ENCODE data around the gene ADRA2B. TPM values are rescaled to one million over a fixed set of nuclear protein-coding genes. Genes with fewer than 3 reads are reported as not detected.

Gene ADRA2B
- total RNA-seq, 1 donor from 2014 or later = 2.9 TPM

- Histone ChIP-seq H3K27ac (replicated peaks) (peak overlapping the region; percentile 27), H3K9me3 (replicated peaks) (no peaks in the 10 kb centered on the region), H3K36me3 (no peaks in the 10 kb centered on the region), H3K4me3 (no peak overlapping the region), H3K4me1 (peaks cover 46% of the 10 kb centered on the region), H3K27me3 (ENCODE audit: low read depth) (peaks cover 18% of the 10 kb centered on the region)
- no peak for TF ChIP-seq CTCF (IDR thresholded peaks at IDR 0.05; ENCODE audit: borderline replicate concordance)
- intact Hi-C loops (cut with micrococcal nuclease) = no loop called here
- DNase-seq = no peak
These were observed 31.3 kb upstream of the ADRA2B start for GRCh38 chr2:96147593-96148201.

- no peak for DNase-seq
- Histone ChIP-seq H3K4me3 (no peak overlapping the region), H3K4me1 (peaks cover 46% of the 10 kb centered on the region), H3K27me3 (ENCODE audit: low read depth) (peaks cover 20% of the 10 kb centered on the region), H3K36me3 (no peaks in the 10 kb centered on the region), H3K9me3 (replicated peaks) (no peaks in the 10 kb centered on the region), H3K27ac (replicated peaks) (peak overlapping the region; percentile 43)
- no peak for TF ChIP-seq CTCF (IDR thresholded peaks at IDR 0.05; ENCODE audit: borderline replicate concordance)
- intact Hi-C loops (cut with micrococcal nuclease) = no loop called here
These were observed 30.7 kb upstream of the ADRA2B start for GRCh38 chr2:96146881-96147592.

- H3K27ac ChIP-seq (replicated peaks) = peak overlapping the region; percentile 43
- H3K27me3 ChIP-seq (ENCODE audit: low read depth) = peaks cover 20% of the 10 kb centered on the region
- intact Hi-C loops (cut with micrococcal nuclease) = no loop called here
- peaks cover 46% of the 10 kb centered on the region for H3K4me1 ChIP-seq
- H3K9me3 ChIP-seq (replicated peaks) = no peaks in the 10 kb centered on the region
- H3K4me3 ChIP-seq = peak overlapping the region; percentile 65
- TF ChIP-seq CTCF (IDR thresholded peaks at IDR 0.05; ENCODE audit: borderline replicate concordance) = no peak
- DNase-seq = peak; percentile 49
- no peaks in the 10 kb centered on the region for H3K36me3 ChIP-seq
These were observed 29.9 kb upstream of the ADRA2B start for GRCh38 chr2:96146153-96146880.

GRCh38 chr2:96145848-96146152, 29.4 kb upstream of the ADRA2B start:
- Histone ChIP-seq H3K36me3 (no peaks in the 10 kb centered on the region), H3K4me1 (peaks cover 46% of the 10 kb centered on the region), H3K27ac (replicated peaks) (peak overlapping the region; percentile 43), H3K4me3 (peak overlapping the region; percentile 65), H3K27me3 (ENCODE audit: low read depth) (peaks cover 20% of the 10 kb centered on the region), H3K9me3 (replicated peaks) (no peaks in the 10 kb centered on the region)
- intact Hi-C loops (cut with micrococcal nuclease) = no loop called here
- no peak for TF ChIP-seq CTCF (IDR thresholded peaks at IDR 0.05; ENCODE audit: borderline replicate concordance)
- DNase-seq = no peak

GRCh38 chr2:96145036-96145847, 28.9 kb upstream of the ADRA2B start, which contains the start of gene DUSP2:
DUSP2 (minus strand) TSS chr2:96145440; CDS start chr2:96145354, 86 bp downstream.
- Histone ChIP-seq H3K4me3 (peak within 1 kb of the TSS; percentile 65), H3K27me3 (ENCODE audit: low read depth) (peaks cover 20% of the 10 kb centered on the region), H3K36me3 (no peaks in the 10 kb centered on the region), H3K27ac (replicated peaks) (peak within 1 kb of the TSS; percentile 43), H3K4me1 (peaks cover 46% of the 10 kb centered on the region), H3K9me3 (replicated peaks) (no peaks in the 10 kb centered on the region)
- intact Hi-C loops (cut with micrococcal nuclease) = no loop called here
- peak; percentile 74 for DNase-seq
- no peak for TF ChIP-seq CTCF (IDR thresholded peaks at IDR 0.05; ENCODE audit: borderline replicate concordance)

Measured in left ventricle myocardium inferior (tissue), 1 donor.